Right atrium auricular region (tissue), 2 donors: ENCODE data around the gene AIMP1. TPM values are rescaled to one million over a fixed set of nuclear protein-coding genes. Genes with fewer than 3 reads are reported as not detected.

Source experiments
- DNase-seq: peaks from one replicate; pipeline ENCODE4 v3.0.0-alpha.2; 2019; ENCODE audit warnings: low spot score
- H3K27ac ChIP-seq, 2 donors: fragments of 200-600 bp; sonication (generic); 1 replicate in 1 of 2; 2 replicates in 1 of 2; pipeline ENCODE4 v1.5.1; 2016 to 2019
- H3K27me3 ChIP-seq, 2 donors: fragments of 200-600 bp; sonication (generic); one replicate each; pipeline versions ENCODE4 v1.5.1 to v1.6.0; 2017 to 2019
- H3K36me3 ChIP-seq: fragments of 200-600 bp; sonication (generic); one replicate; pipeline ENCODE4 v1.5.1; 2016
- H3K4me1 ChIP-seq, 2 donors: fragments of 200-600 bp; sonication (generic); one replicate each; pipeline versions ENCODE4 v1.5.1 to v1.6.0; 2017 to 2019
- H3K4me3 ChIP-seq, 2 donors: fragments of 200-600 bp; sonication (generic); 1 replicate in 1 of 2; 2 replicates in 1 of 2; pipeline ENCODE4 v1.5.1; 2017 to 2019; ENCODE audit warnings: mild to moderate bottlenecking in 1 of 2, moderate library complexity in 1 of 2
- H3K9me3 ChIP-seq, 2 donors: fragments of 200-600 bp; sonication (generic); one replicate each; pipeline ENCODE4 v1.5.1; 2019
- CTCF ChIP-seq, 2 donors: fragments of 200-600 bp; sonication (generic); IDR thresholded peaks; one replicate each; pipeline ENCODE4 v1.5.1; 2019; ENCODE audit warnings: antibody characterized with exemption in 2 of 2
- total RNA-seq, 2 donors: library from RNA; depleted of rRNA; stranded (reverse); fragments of >200 nt; gene quantifications; one replicate each; pipeline ENCODE4 v1.1.0, GENCODE V29; 2016

AIMP1 gene
- total RNA-seq, 2 donors from 2014 or later: 15.8 to 19.2 TPM

- Histone ChIP-seq H3K27me3 (no peaks in the 10 kb centered on the region), H3K4me3 (no peak overlapping the region), H3K4me1 (no peaks in the 10 kb centered on the region), H3K9me3 (peaks cover 0 to 7% of the 10 kb centered on the region in 2 donors), H3K27ac (no peak overlapping the region), H3K36me3 (peaks cover 61% of the 10 kb centered on the region)
- TF ChIP-seq CTCF (IDR thresholded peaks at IDR 0.05): no peak
- no peak for DNase-seq
Observed at GRCh38 chr4:106333186-106333585, 16.8 kb downstream of the AIMP1 start.

- Histone ChIP-seq H3K4me3 (no peak overlapping the region), H3K4me1 (no peaks in the 10 kb centered on the region), H3K9me3 (peaks cover 0 to 7% of the 10 kb centered on the region in 2 donors), H3K27ac (no peak overlapping the region), H3K27me3 (no peaks in the 10 kb centered on the region), H3K36me3 (peaks cover 70% of the 10 kb centered on the region)
- TF ChIP-seq CTCF (IDR thresholded peaks at IDR 0.05): no peak
- no peak for DNase-seq
Observed at GRCh38 chr4:106334741-106335470, 18.6 kb downstream of the AIMP1 start.

GRCh38 chr4:106336618-106337017, 20.3 kb downstream of the AIMP1 start:
- Histone ChIP-seq H3K27me3 (no peaks in the 10 kb centered on the region), H3K4me1 (no peaks in the 10 kb centered on the region), H3K4me3 (no peak overlapping the region), H3K9me3 (peaks cover 0 to 21% of the 10 kb centered on the region in 2 donors), H3K27ac (no peak overlapping the region), H3K36me3 (peaks cover 73% of the 10 kb centered on the region)
- no peak for TF ChIP-seq CTCF (IDR thresholded peaks at IDR 0.05)
- no peak for DNase-seq

- TF ChIP-seq CTCF (IDR thresholded peaks at IDR 0.05): no peak
- no peak for DNase-seq
- Histone ChIP-seq H3K4me1 (no peaks in the 10 kb centered on the region), H3K27ac (no peak overlapping the region), H3K4me3 (no peak overlapping the region), H3K36me3 (peaks cover 60% of the 10 kb centered on the region), H3K9me3 (peaks cover 0 to 21% of the 10 kb centered on the region in 2 donors), H3K27me3 (no peaks in the 10 kb centered on the region)
Observed at GRCh38 chr4:106337916-106338315, 21.6 kb downstream of the AIMP1 start.

- no peak for TF ChIP-seq CTCF (IDR thresholded peaks at IDR 0.05)
- no peak for DNase-seq
Observed at GRCh38 chr4:106338671-106339070, 22.3 kb downstream of the AIMP1 start.

GRCh38 chr4:106339431-106339830, 23.1 kb downstream of the AIMP1 start:
- Histone ChIP-seq H3K4me1 (peaks cover 0 to 7% of the 10 kb centered on the region in 2 donors), H3K9me3 (peaks cover 0 to 21% of the 10 kb centered on the region in 2 donors), H3K4me3 (no peak overlapping the region), H3K36me3 (peaks cover 48% of the 10 kb centered on the region), H3K27ac (no peak overlapping the region), H3K27me3 (no peaks in the 10 kb centered on the region)
- TF ChIP-seq CTCF (IDR thresholded peaks at IDR 0.05): no peak
- DNase-seq: no peak

More at GRCh38 chr4:106338671-106339070, 22.3 kb downstream of the AIMP1 start:
- Histone ChIP-seq H3K4me3 (no peak overlapping the region), H3K27me3 (no peaks in the 10 kb centered on the region), H3K36me3 (peaks cover 55% of the 10 kb centered on the region), H3K27ac (no peak overlapping the region), H3K9me3 (peaks cover 0 to 21% of the 10 kb centered on the region in 2 donors), H3K4me1 (no peaks in the 10 kb centered on the region)
